G401.6 (cell line): Measurements from ENCODE around the gene UBE2O.

Experiments used
- FAIRE-seq: peaks from 2 replicates; lab custom pipeline; 2012; peaks lifted over from hg19 to GRCh38; lab: Jason Lieb, UNC

UBE2O gene

DNA sequence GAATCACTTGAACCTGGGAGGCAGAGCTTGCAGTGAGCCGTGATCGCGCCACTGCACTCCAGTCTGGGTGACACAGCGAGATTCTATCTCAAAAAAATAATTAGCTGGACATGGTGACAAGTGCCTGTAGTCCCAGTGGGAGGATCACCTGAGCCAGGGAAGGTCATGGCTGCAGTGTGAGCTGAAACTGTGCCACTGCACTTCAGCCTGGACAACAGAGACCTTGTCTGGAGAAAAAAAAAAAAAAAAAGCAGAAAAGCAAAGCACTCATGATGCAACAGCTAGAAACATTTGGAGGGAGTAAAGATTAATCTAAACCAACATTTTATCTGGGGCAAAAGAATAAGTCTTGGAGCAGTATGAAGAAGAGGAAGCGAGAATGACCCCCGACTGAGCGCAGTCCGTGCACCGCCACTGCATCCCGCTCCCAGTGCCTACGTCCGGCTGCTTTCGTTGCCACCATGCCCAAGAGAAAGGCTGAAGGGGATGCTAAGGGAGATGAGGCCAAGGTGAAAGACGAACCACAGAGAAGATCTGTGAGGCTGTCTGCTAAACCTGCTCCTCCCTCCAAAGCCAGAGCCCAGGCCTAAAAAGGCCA lies 107.5 kb downstream of the UBE2O start:
- no peak for FAIRE-seq

DNA sequence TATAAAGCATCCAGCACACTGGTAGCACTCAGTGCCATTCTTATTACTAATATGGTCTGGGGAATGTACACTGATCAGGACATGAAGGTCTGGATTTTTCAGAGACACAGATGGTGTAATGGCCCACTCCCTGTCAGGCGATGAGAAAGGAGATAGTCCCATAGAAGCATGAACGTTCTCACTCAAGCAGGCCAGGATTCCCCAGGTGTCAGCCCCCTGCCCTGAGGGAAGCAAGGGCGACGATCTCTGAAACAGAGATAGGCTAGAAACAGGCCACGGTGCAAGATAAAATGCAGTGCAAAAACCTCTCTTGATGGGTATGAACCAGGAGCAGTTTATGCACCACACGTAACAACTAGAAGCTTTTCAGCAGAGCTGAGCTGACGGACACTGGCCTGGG lies 109.8 kb downstream of the UBE2O start:
- no peak for FAIRE-seq

DNA sequence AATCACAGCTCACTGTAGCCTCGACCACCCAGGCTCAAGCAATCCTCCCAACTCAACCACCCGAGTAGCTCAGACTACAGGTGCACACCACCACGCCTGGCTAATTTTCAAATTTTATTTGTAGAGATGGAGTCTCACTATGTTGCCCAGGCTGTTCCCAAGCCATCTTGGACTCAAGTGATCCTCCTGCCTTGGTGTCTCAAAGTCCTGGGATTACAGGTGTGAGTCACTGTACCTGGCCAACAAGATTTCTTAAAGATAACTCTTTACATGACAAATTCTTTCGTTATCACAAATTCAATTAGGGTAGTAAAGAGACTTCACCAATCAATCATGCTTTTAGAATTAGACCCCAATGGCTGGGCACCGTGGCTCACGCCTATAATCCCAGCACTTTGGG lies 111.7 kb downstream of the UBE2O start:
- FAIRE-seq = no peak
